Progenitor cell of endocrine pancreas (in vitro differentiated cells): Measurements from ENCODE around the gene ODF2L. TPM values are rescaled to one million over a fixed set of nuclear protein-coding genes. Genes with fewer than 3 reads are reported as not detected.

Experiments
- DNase-seq: peaks from one replicate; pipeline ENCODE4 v3.0.0; 2021; ENCODE audit warnings: low spot score; ENCODE audit not compliant: unreplicated experiment
- H3K27ac Mint-ChIP-seq: 2 replicates; pipeline ENCODE4 v1.8.0; 2021; ENCODE audit warnings: mild to moderate bottlenecking, moderate library complexity, mixed read lengths
- H3K27me3 Mint-ChIP-seq: 2 replicates; pipeline ENCODE4 v1.8.0; 2021; ENCODE audit warnings: mixed read lengths
- H3K36me3 Mint-ChIP-seq: 2 replicates; pipeline ENCODE4 v1.8.0; 2022; ENCODE audit warnings: mixed read lengths; ENCODE audit not compliant: insufficient read depth
- H3K4me1 Mint-ChIP-seq: 2 replicates; pipeline ENCODE4 v1.8.0; 2021; ENCODE audit warnings: low read depth, mixed read lengths
- H3K4me3 Mint-ChIP-seq: 2 replicates; pipeline ENCODE4 v1.8.0; 2021; ENCODE audit warnings: low read depth, mild to moderate bottlenecking, moderate library complexity, mixed read lengths
- H3K9me3 Mint-ChIP-seq: 2 replicates; pipeline ENCODE4 v1.8.0; 2021; ENCODE audit warnings: low read depth, mixed read lengths
- CTCF ChIP-seq: fragments of 200-600 bp; sonication (generic); IDR thresholded peaks from one replicate; pipeline ENCODE4 v1.5.0; 2021; ENCODE audit warnings: antibody characterized with exemption, mild to moderate bottlenecking; ENCODE audit not compliant: unreplicated experiment
- microRNA-seq: library from miRNA; unstranded; fragments of <30 nt; microRNA quantifications from one replicate; pipeline ENCODE4 v1.1.0, GENCODE V29; 2020; ENCODE audit warnings: borderline number of aligned reads; ENCODE audit not compliant: unreplicated experiment
- total RNA-seq: library from RNA; stranded (reverse); gene quantifications from 2 replicates; pipeline ENCODE4 v1.2.1, GENCODE V29; 2021

ODF2L gene
- total RNA-seq, 1 donor from 2014 or later: 111 TPM

GRCh38 chr1:86303041-86303690 lies 93.0 kb downstream of the ODF2L start:
- Mint-ChIP-seq H3K9me3 (peaks cover 25% of the 10 kb centered on the region), H3K4me1 (no peaks in the 10 kb centered on the region), H3K4me3 (no peak overlapping the region), H3K36me3 (peaks cover 1% of the 10 kb centered on the region), H3K27me3 (peaks cover 7% of the 10 kb centered on the region), H3K27ac (no peak overlapping the region)
- no peak for DNase-seq
- no peak for TF ChIP-seq CTCF

Small RNAs within 50 kb of the gene (microRNA-seq; reads per million reads assigned to microRNA genes)
- not detected for gene MIR7856

Other genes starting within 250 kb of the ODF2L start
- gene COL24A1, start 239.6 kb downstream of the ODF2L start, total RNA-seq: 1.1 and 1.3 TPM in 2 replicates
- not detected in 2 replicates for gene CLCA2, start 27.8 kb upstream of the ODF2L start, total RNA-seq
- gene CLCA1, start 72.6 kb upstream of the ODF2L start, total RNA-seq: not detected in 2 replicates
- not detected in 2 replicates for gene CLCA4, start 150.8 kb upstream of the ODF2L start, total RNA-seq